ENCODE data around the gene ZNF492. TPM values are rescaled to one million over a fixed set of nuclear protein-coding genes. Genes with fewer than 3 reads are reported as not detected.

Gene ZNF492
- total and polyA plus RNA-seq, 10 of the 15 experiments (the other 5 are each of a cell fraction or from before 2014, with no cell fraction given), result not detected

- no peaks in the 10 kb centered on the region for H3K36me3 ChIP-seq (ENCODE audit: control insufficient read depth in 2 of 2, insufficient read depth in 2 of 2, low read length in 1 of 2)
- in situ Hi-C loops (cut with MboI) (no loop called here), intact Hi-C loops (cut with micrococcal nuclease; ENCODE audit: unreplicated experiment) (no loop called here)
- WGBS (ENCODE audit: insufficient coverage, insufficient replicate concordance, low lambda C conversion rate, missing lambda C conversion rate), result 8% methylated on average over 1 of the region's 1 CpG
- no TSS peak for BruUV-seq (replicated peaks)
- no peak overlapping the region for H3K4me3 ChIP-seq
- no peak overlapping the region for H3K27ac ChIP-seq (ENCODE audit: control insufficient read depth, insufficient read depth)
- no peaks in the 10 kb centered on the region for H4K20me1 ChIP-seq (ENCODE audit: control insufficient read depth, insufficient read depth)
- no peaks in the 10 kb centered on the region; the same call in 2 of the 3 replicates for H3K9me3 ChIP-seq (replicated peaks; ENCODE audit: control insufficient read depth, insufficient read depth, low read length)
- no peak for FAIRE-seq
- no peak overlapping the region for H3K9ac ChIP-seq (ENCODE audit: control insufficient read depth, insufficient read depth, low read length)
- TF ChIP-seq MTA2 (IDR thresholded peaks at IDR 0.05; ENCODE audit: low read depth), result no peak
- no peak for TF ChIP-seq RB1 (IDR thresholded peaks at IDR 0.05; ENCODE audit: borderline replicate concordance)
- no peak for TF ChIP-seq CEBPB (IDR thresholded peaks at IDR 0.05; ENCODE audit: borderline replicate concordance in 1 of 2, low read depth in 2 of 2, low read length in 2 of 2)
- TF ChIP-seq, protein P1, sequence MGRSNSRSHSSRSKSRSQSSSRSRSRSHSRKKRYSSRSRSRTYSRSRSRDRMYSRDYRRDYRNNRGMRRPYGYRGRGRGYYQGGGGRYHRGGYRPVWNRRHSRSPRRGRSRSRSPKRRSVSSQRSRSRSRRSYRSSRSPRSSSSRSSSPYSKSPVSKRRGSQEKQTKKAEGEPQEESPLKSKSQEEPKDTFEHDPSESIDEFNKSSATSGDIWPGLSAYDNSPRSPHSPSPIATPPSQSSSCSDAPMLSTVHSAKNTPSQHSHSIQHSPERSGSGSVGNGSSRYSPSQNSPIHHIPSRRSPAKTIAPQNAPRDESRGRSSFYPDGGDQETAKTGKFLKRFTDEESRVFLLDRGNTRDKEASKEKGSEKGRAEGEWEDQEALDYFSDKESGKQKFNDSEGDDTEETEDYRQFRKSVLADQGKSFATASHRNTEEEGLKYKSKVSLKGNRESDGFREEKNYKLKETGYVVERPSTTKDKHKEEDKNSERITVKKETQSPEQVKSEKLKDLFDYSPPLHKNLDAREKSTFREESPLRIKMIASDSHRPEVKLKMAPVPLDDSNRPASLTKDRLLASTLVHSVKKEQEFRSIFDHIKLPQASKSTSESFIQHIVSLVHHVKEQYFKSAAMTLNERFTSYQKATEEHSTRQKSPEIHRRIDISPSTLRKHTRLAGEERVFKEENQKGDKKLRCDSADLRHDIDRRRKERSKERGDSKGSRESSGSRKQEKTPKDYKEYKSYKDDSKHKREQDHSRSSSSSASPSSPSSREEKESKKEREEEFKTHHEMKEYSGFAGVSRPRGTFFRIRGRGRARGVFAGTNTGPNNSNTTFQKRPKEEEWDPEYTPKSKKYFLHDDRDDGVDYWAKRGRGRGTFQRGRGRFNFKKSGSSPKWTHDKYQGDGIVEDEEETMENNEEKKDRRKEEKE (IDR thresholded peaks at IDR 0.05), result no peak
- TF ChIP-seq ZZZ3 (IDR thresholded peaks at IDR 0.05; ENCODE audit: control insufficient read depth, insufficient read length, low read depth), result no peak
- no peak for TF ChIP-seq HDAC6 (IDR thresholded peaks at IDR 0.05; ENCODE audit: unreplicated experiment)
- no peak for TF ChIP-seq POLR2AphosphoS2 (IDR thresholded peaks at IDR 0.05; ENCODE audit: low read depth, low read length)
- H2AFZ ChIP-seq (ENCODE audit: control insufficient read depth, low read depth, low read length), result no peak overlapping the region
- DNase-seq (ENCODE audit: low read depth, low spot score), result no peak
- no peaks in the 10 kb centered on the region for H3K4me1 ChIP-seq (ENCODE audit: control insufficient read depth, insufficient read depth, low read length)
- H3K4me2 ChIP-seq (ENCODE audit: control insufficient read depth, insufficient read depth), result no peak overlapping the region
- no peaks in the 10 kb centered on the region for H3K79me2 ChIP-seq (ENCODE audit: control insufficient read depth, insufficient read depth, low read length)
- ChIA-PET POLR2A (no interaction called here), RAD21 (ENCODE audit: unreplicated experiment) (no interaction called here), SMC1A (ENCODE audit: uncharacterized antibody, unreplicated experiment) (no interaction called here), CTCF (no interaction called here)
- H3K27me3 ChIP-seq (replicated peaks in 1 of 2; ENCODE audit: control insufficient read depth in 2 of 2, insufficient read depth in 2 of 2, low read length in 1 of 2), result no peaks in the 10 kb centered on the region
- no peak for ATAC-seq
Measured at GRCh38 chr19:22612316-22612715, 21.8 kb upstream of the ZNF492 start.
